ENCODE results near the gene SLC26A11. TPM values are rescaled to one million over a fixed set of nuclear protein-coding genes. Genes with fewer than 3 reads are reported as not detected.

Gene SLC26A11
- total RNA-seq, 1 experiment from 2014 or later, result 17.7 TPM

DNA sequence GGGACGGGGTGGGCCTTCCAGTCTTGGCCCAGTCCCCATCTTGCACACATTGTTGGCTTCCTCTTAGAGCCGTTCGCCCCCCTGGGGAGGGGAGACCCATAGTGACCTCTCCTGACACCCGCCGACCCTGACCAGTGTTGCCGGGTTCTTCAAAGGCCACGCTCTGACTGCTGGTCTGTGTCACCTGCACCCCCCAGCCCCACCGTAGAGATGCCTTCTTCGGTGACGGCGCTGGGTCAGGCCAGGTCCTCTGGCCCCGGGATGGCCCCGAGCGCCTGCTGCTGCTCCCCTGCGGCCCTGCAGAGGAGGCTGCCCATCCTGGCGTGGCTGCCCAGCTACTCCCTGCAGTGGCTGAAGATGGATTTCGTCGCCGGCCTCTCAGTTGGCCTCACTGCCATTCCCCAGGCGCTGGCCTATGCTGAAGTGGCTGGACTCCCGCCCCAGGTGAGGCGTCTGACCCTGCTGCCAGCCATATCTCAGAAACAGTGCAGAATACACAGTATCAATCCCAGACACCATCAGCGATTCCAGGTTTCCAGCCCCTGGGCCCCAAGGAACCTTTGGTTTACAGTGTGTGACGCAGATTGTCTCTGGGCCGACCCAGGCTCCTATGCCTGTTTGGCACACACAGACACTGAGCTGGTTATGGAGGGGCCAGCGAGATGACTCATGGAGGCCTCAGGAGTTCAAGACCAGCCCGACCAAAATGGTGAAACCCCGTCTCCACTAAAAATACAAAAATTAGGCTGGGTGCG, 1.3 kb downstream of the SLC26A11 start (continued):
- TF ChIP-seq, protein P1, sequence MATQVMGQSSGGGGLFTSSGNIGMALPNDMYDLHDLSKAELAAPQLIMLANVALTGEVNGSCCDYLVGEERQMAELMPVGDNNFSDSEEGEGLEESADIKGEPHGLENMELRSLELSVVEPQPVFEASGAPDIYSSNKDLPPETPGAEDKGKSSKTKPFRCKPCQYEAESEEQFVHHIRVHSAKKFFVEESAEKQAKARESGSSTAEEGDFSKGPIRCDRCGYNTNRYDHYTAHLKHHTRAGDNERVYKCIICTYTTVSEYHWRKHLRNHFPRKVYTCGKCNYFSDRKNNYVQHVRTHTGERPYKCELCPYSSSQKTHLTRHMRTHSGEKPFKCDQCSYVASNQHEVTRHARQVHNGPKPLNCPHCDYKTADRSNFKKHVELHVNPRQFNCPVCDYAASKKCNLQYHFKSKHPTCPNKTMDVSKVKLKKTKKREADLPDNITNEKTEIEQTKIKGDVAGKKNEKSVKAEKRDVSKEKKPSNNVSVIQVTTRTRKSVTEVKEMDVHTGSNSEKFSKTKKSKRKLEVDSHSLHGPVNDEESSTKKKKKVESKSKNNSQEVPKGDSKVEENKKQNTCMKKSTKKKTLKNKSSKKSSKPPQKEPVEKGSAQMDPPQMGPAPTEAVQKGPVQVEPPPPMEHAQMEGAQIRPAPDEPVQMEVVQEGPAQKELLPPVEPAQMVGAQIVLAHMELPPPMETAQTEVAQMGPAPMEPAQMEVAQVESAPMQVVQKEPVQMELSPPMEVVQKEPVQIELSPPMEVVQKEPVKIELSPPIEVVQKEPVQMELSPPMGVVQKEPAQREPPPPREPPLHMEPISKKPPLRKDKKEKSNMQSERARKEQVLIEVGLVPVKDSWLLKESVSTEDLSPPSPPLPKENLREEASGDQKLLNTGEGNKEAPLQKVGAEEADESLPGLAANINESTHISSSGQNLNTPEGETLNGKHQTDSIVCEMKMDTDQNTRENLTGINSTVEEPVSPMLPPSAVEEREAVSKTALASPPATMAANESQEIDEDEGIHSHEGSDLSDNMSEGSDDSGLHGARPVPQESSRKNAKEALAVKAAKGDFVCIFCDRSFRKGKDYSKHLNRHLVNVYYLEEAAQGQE (IDR thresholded peaks at IDR 0.05; ENCODE audit: low read depth), result no peak
- TF ChIP-seq POLR2AphosphoS5 (IDR thresholded peaks at IDR 0.05; ENCODE audit: low read depth, low read length) (no peak), SIN3A (IDR thresholded peaks at IDR 0.05; ENCODE audit: low read depth) (no peak)

- Histone ChIP-seq H3K9me2 (ENCODE audit: insufficient read depth) (no peaks in the 10 kb centered on the region), H3K4me2 (ENCODE audit: low read length) (no peak overlapping the region), H3K79me2 (ENCODE audit: insufficient read depth, low read length) (peaks cover 15% of the 10 kb centered on the region), H3K27ac (ENCODE audit: low read depth, low read length) (no peak overlapping the region; the same call in 1 of the 2 replicates), H4K20me1 (ENCODE audit: insufficient read depth) (no peaks in the 10 kb centered on the region), H3K9me3 (ENCODE audit: control insufficient read depth in 1 of 2, insufficient read depth in 1 of 2, low read depth in 1 of 2, low read length in 2 of 2) (no peaks in the 10 kb centered on the region), H3K36me3 (ENCODE audit: control insufficient read depth in 1 of 2, insufficient read depth in 2 of 2, low read length in 2 of 2) (peaks cover 0 to 3% of the 10 kb centered on the region in 2 experiments; a peak in 1 of 4 replicates), H3K4me3 (replicated peaks in 1 of 2; ENCODE audit: low read depth in 1 of 2, low read length in 2 of 2) (no peak overlapping the region), H3K9ac (ENCODE audit: low read length) (no peak overlapping the region), H3K27me3 (ENCODE audit: insufficient read depth, low read length) (no peaks in the 10 kb centered on the region), H2AFZ (ENCODE audit: low read depth, low read length, poor library complexity, severe bottlenecking) (no peak overlapping the region), H3K4me1 (ENCODE audit: control insufficient read depth in 1 of 2, insufficient read depth in 2 of 2, low read length in 2 of 2) (peaks cover 8 to 15% of the 10 kb centered on the region in 2 experiments; a peak in 3 of 4 replicates)
- no peak for TF ChIP-seq JUND (IDR thresholded peaks at IDR 0.05)
- TF ChIP-seq, protein P2, sequence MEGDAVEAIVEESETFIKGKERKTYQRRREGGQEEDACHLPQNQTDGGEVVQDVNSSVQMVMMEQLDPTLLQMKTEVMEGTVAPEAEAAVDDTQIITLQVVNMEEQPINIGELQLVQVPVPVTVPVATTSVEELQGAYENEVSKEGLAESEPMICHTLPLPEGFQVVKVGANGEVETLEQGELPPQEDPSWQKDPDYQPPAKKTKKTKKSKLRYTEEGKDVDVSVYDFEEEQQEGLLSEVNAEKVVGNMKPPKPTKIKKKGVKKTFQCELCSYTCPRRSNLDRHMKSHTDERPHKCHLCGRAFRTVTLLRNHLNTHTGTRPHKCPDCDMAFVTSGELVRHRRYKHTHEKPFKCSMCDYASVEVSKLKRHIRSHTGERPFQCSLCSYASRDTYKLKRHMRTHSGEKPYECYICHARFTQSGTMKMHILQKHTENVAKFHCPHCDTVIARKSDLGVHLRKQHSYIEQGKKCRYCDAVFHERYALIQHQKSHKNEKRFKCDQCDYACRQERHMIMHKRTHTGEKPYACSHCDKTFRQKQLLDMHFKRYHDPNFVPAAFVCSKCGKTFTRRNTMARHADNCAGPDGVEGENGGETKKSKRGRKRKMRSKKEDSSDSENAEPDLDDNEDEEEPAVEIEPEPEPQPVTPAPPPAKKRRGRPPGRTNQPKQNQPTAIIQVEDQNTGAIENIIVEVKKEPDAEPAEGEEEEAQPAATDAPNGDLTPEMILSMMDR (IDR thresholded peaks at IDR 0.05 in 2 of 3, conservative IDR thresholded peaks at IDR 0.05 in 1 of 3; ENCODE audit: borderline replicate concordance in 1 of 3, insufficient read depth in 1 of 3, low read depth in 2 of 3, low read length in 2 of 3), result no peak
- TF ChIP-seq POLR2AphosphoS5 (IDR thresholded peaks at IDR 0.05; ENCODE audit: low read depth, low read length), result no peak
- TF ChIP-seq ELF1 (IDR thresholded peaks at IDR 0.05; ENCODE audit: borderline replicate concordance, low read depth), result no peak
- ATAC-seq (no peak), DNase-seq (ENCODE audit: low read depth, low spot score) (no peak)
- CTCF ChIA-PET, result no interaction called here
- no TSS peak for BruUV-seq (replicated peaks)
- POLR2A ChIA-PET, result interaction anchor here (0.6 kb wide), 1 partner anchor 383 kb away, joined by 5 read pairs; the partner anchor contains the start of gene CBX4
- intact Hi-C loops (cut with micrococcal nuclease), result no loop called here
- RAD21 ChIA-PET (ENCODE audit: low non-redundant PET in 1 of 2, low total read pairs in 2 of 2, uncharacterized antibody in 2 of 2, unreplicated experiment in 2 of 2), result interaction anchor here in 1 of 2 experiments (0.6 kb wide), 1 partner anchor 76 kb away, joined by 3 read pairs; no protein-coding TSS in a partner anchor
These were observed 2.3 kb downstream of the SLC26A11 start for GRCh38 chr17:80222376-80223141.

All from HCT116 (cell line).